SHP77 (cell line): ENCODE data around the gene SETD7.
"Not testable (repeated sequence)": the region's sequence is repeated elsewhere in the genome, so short reads cannot be mapped to it uniquely, and the experiment has no call there.

ENCODE experiments used
- DNase-seq, 2 experiments: peaks; one replicate each; lab custom pipeline; 2025; lab: John Stamatoyannopoulos, UW

SETD7 gene

DNA sequence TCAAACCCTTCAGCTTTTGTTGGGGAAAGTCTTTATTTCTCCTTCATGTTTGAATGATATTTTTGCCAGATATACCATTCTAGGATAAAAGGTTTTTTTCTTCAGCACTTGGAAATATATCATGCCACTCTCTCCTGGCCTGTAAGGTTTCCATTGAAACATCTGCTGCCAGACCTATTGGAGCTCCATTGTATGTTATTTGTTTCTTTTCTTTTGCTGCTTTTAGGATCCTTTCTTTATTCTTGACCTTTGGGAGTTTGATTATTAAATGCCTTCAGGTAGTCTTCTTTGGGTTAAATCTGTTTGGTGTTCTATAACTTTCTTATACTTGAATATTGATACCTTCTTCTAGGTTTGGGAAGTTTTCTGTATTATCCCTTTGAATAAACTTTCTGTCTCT is 87.3 kb downstream of the SETD7 start:
- not testable (repeated sequence) for DNase-seq

DNA sequence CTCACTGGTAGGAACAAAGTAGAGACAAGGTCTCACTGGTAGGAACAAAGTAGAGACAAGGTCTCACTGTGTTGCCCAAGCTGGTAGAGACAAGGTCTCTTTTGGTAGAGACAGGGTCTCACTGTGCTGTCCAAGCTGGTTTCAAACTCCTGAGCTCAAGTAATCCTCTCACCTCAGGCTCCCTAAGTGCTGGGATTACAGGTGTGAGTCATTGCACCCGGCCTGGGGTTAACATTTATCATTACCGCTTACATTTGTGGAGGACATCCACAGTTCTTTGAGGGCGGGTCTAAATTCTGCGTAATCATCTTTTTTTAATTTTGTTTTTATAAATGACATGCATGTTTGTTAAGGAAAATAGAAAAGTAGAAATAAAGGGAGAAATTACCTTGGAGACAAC is 90.1 kb downstream of the SETD7 start:
- no peak for DNase-seq

DNA sequence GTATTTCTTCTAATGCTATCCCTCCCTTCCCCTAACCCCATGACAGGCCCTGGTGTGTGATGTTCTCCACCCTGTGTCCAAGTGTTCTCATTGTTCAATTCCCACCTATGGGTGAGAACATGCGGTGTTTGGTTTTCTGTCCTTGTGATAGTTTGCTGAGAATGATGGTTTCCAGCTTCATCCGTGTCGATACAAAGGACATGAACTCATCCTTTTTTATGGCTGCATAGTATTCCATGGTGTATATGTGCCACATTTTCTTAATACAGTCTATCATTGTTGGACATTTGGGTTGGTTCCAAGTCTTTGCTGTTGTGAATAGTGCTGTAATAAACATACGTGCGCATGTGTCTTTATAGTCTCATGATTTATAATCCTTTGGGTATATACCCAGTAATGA is 91.5 kb downstream of the SETD7 start:
- not testable (repeated sequence) for DNase-seq

DNA sequence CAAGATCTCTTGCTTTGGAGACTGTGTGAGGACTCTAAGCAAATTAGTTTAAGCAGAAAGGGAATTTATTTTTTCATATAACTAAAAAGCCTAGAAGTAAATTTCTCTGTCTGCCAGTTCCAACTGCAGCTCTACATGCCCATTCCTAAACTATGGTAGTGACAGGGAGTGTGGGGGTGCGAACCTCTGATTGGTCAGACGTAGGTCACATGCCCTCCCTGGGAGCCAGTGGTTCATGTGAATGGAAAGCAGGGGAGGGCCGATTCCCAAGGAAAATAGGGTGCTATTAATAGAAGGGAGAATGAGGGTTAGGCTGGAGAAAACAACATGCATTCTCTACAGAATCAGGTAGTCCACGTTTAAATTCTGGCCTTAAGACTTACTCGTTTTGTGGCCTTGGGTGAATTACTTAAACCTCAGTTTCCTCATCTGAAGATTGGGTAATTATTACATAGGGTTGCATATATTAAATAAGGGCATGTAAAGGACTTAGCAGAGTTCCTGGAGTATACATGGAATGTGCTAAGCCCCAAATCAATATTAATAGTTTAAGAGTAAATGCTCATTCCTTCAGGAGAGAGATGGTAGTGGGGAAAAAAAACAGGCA is 94.9 kb downstream of the SETD7 start:
- no peak for DNase-seq

DNA sequence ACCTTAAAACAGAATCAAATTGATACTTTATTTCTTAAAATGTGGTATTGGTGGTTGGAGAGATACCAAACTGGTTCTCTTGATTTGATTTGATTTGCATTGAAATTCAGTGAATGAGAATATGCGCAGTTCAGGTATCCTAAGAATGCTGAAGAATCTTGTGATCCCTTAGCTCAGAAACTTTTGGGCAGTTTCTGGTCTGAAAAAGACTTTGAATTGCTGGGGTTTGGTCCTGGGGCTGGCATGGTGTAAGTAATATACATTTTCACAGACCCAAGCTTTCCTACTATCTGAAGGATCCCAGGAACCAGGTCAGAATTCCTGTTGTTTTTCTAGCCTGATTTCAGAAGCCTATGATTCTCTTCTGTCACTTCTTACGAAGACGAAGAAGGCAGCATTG is 95.5 kb downstream of the SETD7 start:
- no peak for DNase-seq

DNA sequence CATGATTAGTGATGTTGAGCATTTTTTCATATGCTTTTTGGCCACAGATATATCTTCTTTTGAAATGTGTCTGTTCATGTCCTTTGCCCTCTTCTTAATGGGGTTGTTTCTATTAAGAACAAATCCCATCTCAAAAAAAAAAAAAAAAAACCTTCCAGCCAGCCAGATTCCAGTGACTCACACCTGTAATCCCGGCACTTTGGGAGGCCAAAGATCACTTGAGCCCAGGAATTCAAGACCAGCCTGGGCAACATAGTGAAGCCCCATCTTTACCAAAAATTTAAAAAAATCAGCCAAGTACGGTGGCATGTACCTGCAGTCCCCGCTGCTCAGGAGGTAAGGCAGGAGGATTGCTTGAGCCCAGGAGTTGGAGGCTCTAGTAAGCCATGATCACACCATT is 97.0 kb downstream of the SETD7 start:
- DNase-seq, result no peak

DNA sequence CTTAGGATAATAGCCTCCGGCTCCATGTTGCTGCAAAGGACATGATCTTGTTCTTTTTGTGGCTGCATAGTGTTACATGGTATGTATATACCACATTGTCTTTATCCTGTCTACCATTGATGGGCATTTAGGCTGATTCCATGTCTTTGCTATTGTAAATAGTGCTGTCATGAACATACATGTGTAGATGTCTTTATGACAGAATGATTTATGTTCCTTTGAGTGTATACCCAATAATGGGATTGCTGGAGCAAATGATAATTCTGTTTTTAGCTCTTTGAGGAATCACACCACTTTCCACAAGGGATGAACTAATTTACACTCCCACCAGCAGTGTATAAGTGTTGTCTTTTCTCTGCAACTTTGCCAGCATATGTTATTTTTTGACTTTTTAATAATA is 97.5 kb downstream of the SETD7 start:
- no peak for DNase-seq

DNA sequence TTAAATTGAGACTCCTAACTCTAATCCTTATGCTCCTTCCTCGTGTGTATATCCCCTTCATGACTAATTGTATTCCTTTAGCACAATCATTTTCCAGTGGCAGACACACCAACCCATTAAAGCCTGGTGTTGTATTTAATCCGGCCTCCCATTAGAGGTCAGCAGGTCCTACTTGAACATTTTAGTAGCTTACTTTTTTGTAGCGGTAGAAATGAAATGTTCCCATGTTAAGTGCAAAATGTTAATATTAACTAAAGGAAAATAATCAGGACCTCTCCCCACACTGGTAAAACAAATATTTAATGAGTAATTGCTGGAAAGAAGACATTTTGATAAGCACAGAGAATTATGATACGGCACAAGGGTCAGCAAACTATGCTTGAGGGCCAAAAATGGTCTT is 98.7 kb downstream of the SETD7 start:
- DNase-seq, result no peak

DNA sequence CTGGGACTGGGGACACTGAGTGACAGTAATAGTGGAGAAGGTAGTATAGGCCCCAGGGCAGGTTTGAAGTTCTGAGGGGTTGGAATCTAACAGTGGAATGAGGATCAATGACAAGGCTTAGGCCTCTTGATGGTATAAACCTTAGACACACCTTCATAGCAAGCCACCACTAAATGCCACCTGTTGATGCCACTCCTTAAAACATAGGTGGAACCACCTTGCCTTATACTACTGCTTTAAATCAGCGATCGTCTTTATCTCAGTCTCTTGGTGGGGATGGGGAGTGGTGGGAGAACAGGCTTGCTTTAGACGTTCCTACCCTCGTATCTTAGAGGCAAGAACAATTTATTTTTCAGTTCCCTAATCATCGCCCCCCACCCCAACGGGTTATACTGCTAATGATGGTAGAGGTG is 100.9 kb downstream of the SETD7 start:
- DNase-seq, result no peak

DNA sequence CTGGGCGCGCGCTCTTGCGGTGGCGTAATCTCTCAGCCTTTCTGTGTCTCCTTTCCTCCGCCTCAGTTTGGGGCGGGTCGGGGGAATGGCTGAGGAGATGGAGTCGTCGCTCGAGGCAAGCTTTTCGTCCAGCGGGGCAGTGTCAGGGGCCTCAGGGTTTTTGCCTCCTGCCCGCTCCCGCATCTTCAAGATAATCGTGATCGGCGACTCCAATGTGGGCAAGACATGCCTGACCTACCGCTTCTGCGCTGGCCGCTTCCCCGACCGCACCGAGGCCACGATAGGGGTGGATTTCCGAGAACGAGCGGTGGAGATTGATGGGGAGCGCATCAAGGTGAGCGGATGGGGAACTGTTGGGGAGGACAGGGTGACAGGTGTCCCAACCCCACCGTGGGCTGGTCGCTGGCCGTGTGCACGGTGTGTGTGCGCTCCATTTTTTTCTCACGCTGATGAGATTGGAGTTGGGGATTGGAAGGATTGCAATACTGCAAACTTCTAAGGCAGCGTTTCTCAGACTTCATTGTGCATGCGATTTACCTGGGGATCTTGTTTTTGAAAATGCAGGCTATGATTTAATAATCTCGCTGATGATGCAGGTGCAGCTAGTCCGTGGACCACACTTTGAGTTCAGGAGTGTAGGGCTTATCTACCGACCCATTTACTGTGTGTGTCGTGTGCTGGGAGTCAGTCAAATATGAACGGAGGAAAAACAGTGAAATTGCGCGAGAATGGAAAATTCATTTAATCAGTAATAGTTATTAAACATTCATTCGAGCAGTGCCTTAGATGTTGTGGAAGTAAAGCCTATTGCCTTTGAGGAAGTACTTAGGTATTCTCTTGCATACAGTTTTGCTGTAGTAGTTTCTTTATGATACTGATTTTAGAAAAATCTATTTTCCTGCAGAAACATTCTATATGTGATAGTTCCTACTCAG is 101.6 kb downstream of the SETD7 start, which contains the start of gene RAB33B:
TSS of gene RAB33B (plus strand) at position 11 of the 935 bp plus-strand sequence. CDS start at position 86, 75 bp downstream.
- peak in 1 of 2 experiments; percentile 43 for DNase-seq

DNA sequence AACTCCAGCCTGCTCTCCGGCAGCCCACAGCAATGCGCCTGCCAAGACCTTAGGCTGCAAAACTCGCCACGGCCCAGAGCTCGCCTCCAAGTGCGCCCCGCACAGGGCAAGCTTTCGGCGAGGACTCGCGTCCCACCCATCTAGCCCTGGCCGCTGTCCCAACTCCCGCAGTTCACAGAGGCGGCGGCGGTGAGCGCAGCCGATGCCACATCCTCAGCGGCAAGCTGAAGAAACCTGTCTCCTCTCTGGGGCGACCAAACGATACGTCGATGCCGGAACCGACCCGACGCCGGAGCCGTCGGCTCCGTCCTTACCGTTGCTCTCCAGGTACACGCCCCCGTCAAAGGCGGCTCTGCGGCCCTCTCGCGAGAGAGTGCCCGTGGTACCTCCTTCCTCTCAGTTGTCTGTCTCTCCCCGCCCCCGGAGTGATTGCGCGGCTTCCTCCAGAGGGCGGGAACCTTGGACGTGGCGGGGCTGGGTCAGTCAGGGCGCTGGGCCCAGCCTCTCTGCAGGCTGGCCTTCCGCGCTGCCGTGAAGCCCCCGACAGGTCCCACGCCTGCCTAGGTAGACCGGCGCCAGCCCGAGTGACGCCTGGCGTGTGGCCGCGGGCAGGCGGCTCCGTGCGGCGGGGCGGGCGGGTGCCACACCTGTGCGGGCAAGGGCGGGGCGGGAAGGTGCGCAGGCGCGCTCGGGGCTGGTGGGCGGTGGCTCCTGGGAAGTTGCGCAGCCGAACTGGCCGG is 102.5 kb downstream of the SETD7 start:
- peak; percentile 70 to 85 for DNase-seq

DNA sequence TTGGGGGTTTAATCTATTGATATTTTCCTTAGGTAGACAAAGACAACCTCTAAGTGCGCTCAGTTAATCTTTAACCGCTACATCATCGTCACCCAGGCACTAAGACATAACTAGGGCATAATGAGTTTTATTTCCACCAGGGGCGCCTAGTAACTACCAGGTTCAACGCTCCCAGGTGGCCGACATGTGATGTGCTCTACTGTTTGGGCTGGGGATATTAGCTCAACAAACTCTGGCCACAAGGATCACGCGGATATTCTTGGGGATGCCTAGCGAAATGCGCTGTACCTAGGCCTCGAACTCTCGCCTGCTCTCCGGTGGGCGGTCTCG is 103.0 kb downstream of the SETD7 start:
- peak; percentile 36 to 75 for DNase-seq

DNA sequence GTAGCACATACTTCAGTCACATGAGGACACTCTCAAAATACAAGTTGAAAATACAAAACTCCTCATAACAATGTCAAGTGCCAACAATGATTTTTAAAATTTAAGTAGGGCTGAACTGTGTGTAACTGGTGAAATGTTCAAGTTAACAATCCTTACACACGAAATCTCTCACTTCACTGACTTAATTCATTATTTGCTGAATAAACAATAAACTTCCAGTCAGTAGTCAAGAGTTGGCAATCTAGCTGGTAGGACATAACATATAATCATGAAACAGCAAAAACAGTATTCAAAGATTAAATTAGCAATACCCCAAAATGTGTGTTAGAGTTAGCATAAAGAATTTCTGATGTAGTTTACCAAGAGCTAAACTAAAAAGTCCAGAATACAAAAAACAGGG is 104.0 kb downstream of the SETD7 start:
- no peak for DNase-seq

DNA sequence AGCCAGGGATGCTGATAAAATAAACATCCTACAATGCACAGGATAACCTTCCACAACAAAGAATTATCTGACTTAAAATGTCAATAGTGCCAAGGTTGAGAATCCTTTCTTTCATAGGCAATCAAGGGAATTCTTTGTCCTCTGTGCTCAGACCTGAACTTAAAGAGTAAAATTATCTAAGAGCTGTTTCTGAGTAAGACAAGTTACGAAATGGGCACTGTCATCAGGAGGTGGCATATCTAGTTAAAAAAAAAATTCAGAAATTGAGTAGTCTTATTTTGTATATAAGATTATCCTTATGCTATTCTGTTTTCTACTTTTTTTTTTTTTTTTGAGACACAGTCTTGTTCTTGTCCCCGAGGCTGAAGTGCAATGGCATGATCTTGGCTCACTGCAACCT is 105.4 kb downstream of the SETD7 start:
- no peak for DNase-seq

DNA sequence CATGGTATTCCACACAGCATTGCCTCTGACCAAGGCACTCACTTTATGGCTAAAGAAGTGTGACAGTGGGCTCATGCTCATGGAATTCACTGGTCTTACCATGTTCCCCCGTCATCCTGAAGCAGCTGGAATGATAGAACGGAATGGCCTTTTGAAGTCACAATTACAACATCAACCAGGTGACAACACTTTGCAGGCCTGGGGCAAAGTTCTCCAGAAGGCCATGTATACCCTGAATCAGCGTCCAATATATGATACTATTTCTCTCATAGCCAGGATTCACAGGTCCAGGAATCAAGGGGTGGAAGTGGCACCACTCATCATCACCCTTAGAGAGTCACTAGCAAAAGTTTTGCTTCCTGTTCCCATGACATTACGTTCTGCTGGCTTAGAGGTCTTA is 108.9 kb downstream of the SETD7 start:
- DNase-seq, result not testable (repeated sequence)
